ENCODE measurements around the gene MARK3. TPM values are rescaled to one million over a fixed set of nuclear protein-coding genes. Genes with fewer than 3 reads are reported as not detected.

Gene MARK3
- total and polyA plus RNA-seq, 2 of the 13 experiments (the other 11 are each of a cell fraction or from before 2014, with no cell fraction given): 47.7 to 56.6 TPM

DNA sequence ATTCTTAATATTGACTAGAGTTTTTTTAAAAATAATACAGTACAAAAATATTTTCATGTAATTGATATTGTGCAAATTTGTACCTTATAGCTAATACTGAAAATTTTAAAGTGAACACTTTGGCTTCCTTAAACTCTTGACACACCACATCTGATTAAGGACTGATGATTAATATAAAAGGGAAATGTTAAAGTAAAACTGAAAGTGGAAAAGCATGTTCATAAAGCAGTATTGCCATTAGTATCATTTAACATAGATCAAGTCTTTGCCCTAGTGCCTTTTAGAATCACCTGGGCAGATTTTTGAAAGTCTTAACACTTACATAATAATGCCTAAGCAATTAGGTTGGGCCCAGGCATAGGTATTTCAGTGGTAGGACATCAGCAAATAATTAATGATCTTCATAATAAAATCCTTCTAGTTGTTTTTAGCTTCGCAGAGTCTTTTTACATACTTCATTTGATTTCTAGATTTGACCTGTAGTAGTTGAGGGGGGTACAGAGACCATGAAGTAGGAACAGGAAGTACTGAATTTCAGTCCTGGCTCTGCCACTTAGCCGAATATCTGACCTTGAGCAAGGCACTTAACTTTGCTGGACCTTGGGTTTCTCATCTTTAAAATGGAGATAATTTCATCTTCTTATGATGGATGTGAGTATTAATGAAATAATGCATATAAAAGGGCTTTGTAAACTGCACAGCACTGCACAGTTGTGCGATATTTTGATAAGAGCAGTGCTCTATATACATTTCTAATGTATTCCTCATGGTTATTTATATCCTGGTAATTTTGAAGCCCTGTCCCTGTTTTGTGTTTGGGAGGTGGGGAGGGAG lies 43.7 kb downstream of the MARK3 start (continued):
- no peak for TF ChIP-seq CREBL2 (CRISPR knock-in tag; IDR thresholded peaks at IDR 0.05; ENCODE audit: borderline replicate concordance)
- TF ChIP-seq ZNF550 (CRISPR knock-in tag; IDR thresholded peaks at IDR 0.05; ENCODE audit: borderline replicate concordance): no peak
- TF ChIP-seq ZNF234 (CRISPR knock-in tag; conservative IDR thresholded peaks at IDR 0.05): no peak

GRCh38 chr14:103430358-103430757 lies 45.1 kb downstream of the MARK3 start:
- Histone ChIP-seq H3K79me2 (ENCODE audit: insufficient read depth, low read length) (peaks cover 11% of the 10 kb centered on the region), H3K36me3 (replicated peaks in 1 of 2; ENCODE audit: control insufficient read depth in 1 of 2, insufficient read depth in 2 of 2, low read length in 2 of 2) (peaks cover 7 to 18% of the 10 kb centered on the region in 2 experiments), H3K27ac (ENCODE audit: extremely low read length, insufficient read depth, low read length) (no peak overlapping the region), H4K20me1 (ENCODE audit: insufficient read depth, low read length) (no peaks in the 10 kb centered on the region), H3K9ac (ENCODE audit: insufficient read depth, low read depth, low read length) (no peak overlapping the region), H3K4me2 (ENCODE audit: low read depth, low read length) (no peak overlapping the region), H3K27me3 (ENCODE audit: control insufficient read depth in 1 of 2, insufficient read depth in 2 of 2, low read length in 2 of 2) (no peaks in the 10 kb centered on the region), H3K4me3 (replicated peaks in 1 of 3; ENCODE audit: insufficient read depth in 1 of 3, low read depth in 2 of 3, low read length in 3 of 3) (no peak overlapping the region), H3K4me1 (ENCODE audit: insufficient read depth, low read length) (no peaks in the 10 kb centered on the region), H3K9me3 (ENCODE audit: low read length) (no peaks in the 10 kb centered on the region), H2AFZ (ENCODE audit: low read length) (no peak overlapping the region)
- WGBS (ENCODE audit: low lambda C conversion rate): 95% methylated on average over 3 of the region's 3 CpGs
- DNase-seq (ENCODE audit: low spot score) (no peak), ATAC-seq (no peak), FAIRE-seq (no peak)
- BruUV-seq (replicated peaks): no TSS peak
- in situ Hi-C loops (cut with HindIII; ENCODE audit: extremely low pct_ligation_motif_present, low pct_unique_long_range_greater_than_20kb): no loop called here
- ChIA-PET CTCF (ENCODE audit: low intra/inter-chr PET ratio, low total read pairs) (no interaction called here), POLR2A (no interaction called here)
- TF ChIP-seq ZNF530 (CRISPR knock-in tag; IDR thresholded peaks at IDR 0.05; ENCODE audit: low read depth): no peak
- TF ChIP-seq, protein P1, sequence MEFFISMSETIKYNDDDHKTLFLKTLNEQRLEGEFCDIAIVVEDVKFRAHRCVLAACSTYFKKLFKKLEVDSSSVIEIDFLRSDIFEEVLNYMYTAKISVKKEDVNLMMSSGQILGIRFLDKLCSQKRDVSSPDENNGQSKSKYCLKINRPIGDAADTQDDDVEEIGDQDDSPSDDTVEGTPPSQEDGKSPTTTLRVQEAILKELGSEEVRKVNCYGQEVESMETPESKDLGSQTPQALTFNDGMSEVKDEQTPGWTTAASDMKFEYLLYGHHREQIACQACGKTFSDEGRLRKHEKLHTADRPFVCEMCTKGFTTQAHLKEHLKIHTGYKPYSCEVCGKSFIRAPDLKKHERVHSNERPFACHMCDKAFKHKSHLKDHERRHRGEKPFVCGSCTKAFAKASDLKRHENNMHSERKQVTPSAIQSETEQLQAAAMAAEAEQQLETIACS (CRISPR knock-in tag; IDR thresholded peaks at IDR 0.05): no peak
- TF ChIP-seq MEF2D (CRISPR knock-in tag; IDR thresholded peaks at IDR 0.05): no peak
- no peak for TF ChIP-seq TRIM24 (CRISPR knock-in tag; IDR thresholded peaks at IDR 0.05)
- TF ChIP-seq NCOA1 (CRISPR knock-in tag; IDR thresholded peaks at IDR 0.05): no peak
- TF ChIP-seq ZNF775 (CRISPR knock-in tag; IDR thresholded peaks at IDR 0.05; ENCODE audit: borderline replicate concordance): no peak
- no peak for TF ChIP-seq SP5 (CRISPR knock-in tag; IDR thresholded peaks at IDR 0.05; ENCODE audit: borderline replicate concordance, low read depth)
- no peak for TF ChIP-seq ARNT (IDR thresholded peaks at IDR 0.05)
- no peak for TF ChIP-seq ZNF773 (CRISPR knock-in tag; IDR thresholded peaks at IDR 0.05; ENCODE audit: borderline replicate concordance)
- no peak for TF ChIP-seq SYNCRIP (IDR thresholded peaks at IDR 0.05; ENCODE audit: insufficient read depth, low read depth, low read length)
- TF ChIP-seq ZNF740 (CRISPR knock-in tag; IDR thresholded peaks at IDR 0.05): no peak
- intact Hi-C loops (cut with micrococcal nuclease; ENCODE audit: unreplicated experiment): no loop called here
